Psoas muscle (tissue), 8 donors: ENCODE data around the gene C2CD4A. TPM values are rescaled to one million over a fixed set of nuclear protein-coding genes. Genes with fewer than 3 reads are reported as not detected.

Experiments
- ATAC-seq, 4 donors: fragments of 200-7000 bp; cut with Tn5 transposase; one replicate each; pipeline ENCODE4 v1.9.1; 2020; ENCODE audit warnings: moderate library complexity in 3 of 4, mild to moderate bottlenecking in 2 of 4
- DNase-seq, 2 donors: peaks; one replicate each; pipeline ENCODE4 v3.0.0-alpha.2; 2020
- H3K27ac ChIP-seq: fragments of 200-600 bp; one replicate; pipeline ENCODE4 v1.8.0; 2022
- H3K27me3 ChIP-seq, 3 donors: fragments of 200-600 bp in 1 of 3; one replicate each; pipeline versions ENCODE4 v1.6.1 to v1.8.0; 2013 to 2022; ENCODE audit warnings: low read length in 2 of 3, mild to moderate bottlenecking in 2 of 3, moderate library complexity in 1 of 3; ENCODE audit not compliant: insufficient read depth in 3 of 3
- H3K36me3 ChIP-seq, 2 donors: fragments of 200-600 bp in 1 of 2; one replicate each; pipeline versions ENCODE4 v1.6.1 to v1.8.0; 2013 to 2022; ENCODE audit warnings: low read depth in 1 of 2, mild to moderate bottlenecking in 1 of 2, moderate library complexity in 1 of 2; ENCODE audit not compliant: insufficient read depth in 1 of 2
- H3K4me1 ChIP-seq: fragments of 200-600 bp; one replicate; pipeline ENCODE4 v1.8.0; 2022
- H3K4me3 ChIP-seq: fragments of 200-600 bp; one replicate; pipeline ENCODE4 v1.8.0; 2022; ENCODE audit warnings: mild to moderate bottlenecking
- H3K9me3 ChIP-seq: fragments of 200-600 bp; one replicate; pipeline ENCODE4 v1.8.0; 2022
- WGBS, 3 donors: extraction: QIAGEN DNeasy Blood & Tissue Kit; methylation state at CpG; one replicate each; pipeline versions ENCODE4 v1.1.6 to v1.1.7; 2013; 5-methylcytosine and 5-hydroxymethylcytosine counted together
- intact Hi-C, 2 donors: fragments of 100-400 bp; cut with DNase I; formaldehyde crosslinking; loops; one replicate each; pipeline versions ENCODE4 v1.11.0 to v1.14.2; 2022
- polyA plus RNA-seq, 3 donors: library from polyadenylated mRNA; stranded (reverse); fragments of 200-250 nt; gene quantifications; one replicate each; pipeline ENCODE4 v1.2.3, GENCODE V29; 2013
- total RNA-seq, 4 donors: library from RNA; stranded (reverse); fragmentation: NEBNext Ultra II Directional in 2 of 4; extraction: Animal tissue kit (Norgen Biotek cat#: 25700) in 2 of 4; gene quantifications; one replicate each; pipeline versions ENCODE4 v1.2.1 to v1.2.4, GENCODE V29; 2021 to 2023
- TF ChIP-seq, protein P1 (sequence below): fragments of 200-600 bp; IDR thresholded peaks from one replicate; pipeline ENCODE4 v1.8.0; 2022; ENCODE audit warnings: antibody characterized with exemption
- donor health status: healthy with polysubstance abuse.
- donor health status: DM: no; HTN: no; CAD: no; lungs with moderate emphysema.
- donor health status: Bipolar disorder and iron deficiency.
- donor health status: healthy.
- donor health status: DM: yes; HTN: yes; CAD: no.
- donor health status: DM: no; HTN: no; CAD: no.
- donor health status: DM: no; HTN: no; CAD: no.
- donor health status: DM: yes; HTN: yes; CAD: no.

The C2CD4A gene
- total and polyA plus RNA-seq, 7 donors: 0.04 to 6.7 (median 0.19) TPM

GRCh38 chr15:62059108-62059815, 7.5 kb upstream of the C2CD4A start:
- TF ChIP-seq, protein P1, sequence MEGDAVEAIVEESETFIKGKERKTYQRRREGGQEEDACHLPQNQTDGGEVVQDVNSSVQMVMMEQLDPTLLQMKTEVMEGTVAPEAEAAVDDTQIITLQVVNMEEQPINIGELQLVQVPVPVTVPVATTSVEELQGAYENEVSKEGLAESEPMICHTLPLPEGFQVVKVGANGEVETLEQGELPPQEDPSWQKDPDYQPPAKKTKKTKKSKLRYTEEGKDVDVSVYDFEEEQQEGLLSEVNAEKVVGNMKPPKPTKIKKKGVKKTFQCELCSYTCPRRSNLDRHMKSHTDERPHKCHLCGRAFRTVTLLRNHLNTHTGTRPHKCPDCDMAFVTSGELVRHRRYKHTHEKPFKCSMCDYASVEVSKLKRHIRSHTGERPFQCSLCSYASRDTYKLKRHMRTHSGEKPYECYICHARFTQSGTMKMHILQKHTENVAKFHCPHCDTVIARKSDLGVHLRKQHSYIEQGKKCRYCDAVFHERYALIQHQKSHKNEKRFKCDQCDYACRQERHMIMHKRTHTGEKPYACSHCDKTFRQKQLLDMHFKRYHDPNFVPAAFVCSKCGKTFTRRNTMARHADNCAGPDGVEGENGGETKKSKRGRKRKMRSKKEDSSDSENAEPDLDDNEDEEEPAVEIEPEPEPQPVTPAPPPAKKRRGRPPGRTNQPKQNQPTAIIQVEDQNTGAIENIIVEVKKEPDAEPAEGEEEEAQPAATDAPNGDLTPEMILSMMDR: no peak
- intact Hi-C loops: no loop called here
- Histone ChIP-seq H3K9me3 (no peaks in the 10 kb centered on the region), H3K36me3 (no peaks in the 10 kb centered on the region), H3K27ac (peak overlapping the region; percentile 96), H3K27me3 (no peaks in the 10 kb centered on the region), H3K4me3 (peak overlapping the region; percentile 90), H3K4me1 (peaks cover 4% of the 10 kb centered on the region)
- ATAC-seq (no peak), DNase-seq (no peak)
- 7 to 12% (median 9%) methylated on average over 13 of the region's 13 CpGs for WGBS, 3 donors

DNA sequence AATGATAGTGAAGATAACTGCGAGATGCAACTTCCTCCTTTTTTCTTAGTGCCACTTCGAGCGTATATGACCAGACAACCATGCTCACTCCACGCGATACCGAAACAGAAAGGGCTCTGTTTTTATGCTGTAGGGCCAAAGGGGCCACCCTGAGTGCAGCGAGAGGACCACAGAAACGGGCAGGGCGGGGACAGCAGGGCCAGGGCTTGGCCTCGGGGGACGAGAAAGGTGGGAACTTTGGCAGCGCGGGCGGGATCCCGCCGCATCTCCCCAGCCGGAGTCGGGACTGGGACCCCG, 7.0 kb upstream of the C2CD4A start:
- WGBS, 3 donors: 0% methylated on average over 19 of the region's 19 CpGs
- TF ChIP-seq, protein P1: no peak
- DNase-seq (peak in 1 of 2 donors; percentile 50), ATAC-seq (peak; percentile 46 to 60 (median 55))
- Histone ChIP-seq H3K4me1 (peaks cover 4% of the 10 kb centered on the region), H3K9me3 (no peaks in the 10 kb centered on the region), H3K27me3 (no peaks in the 10 kb centered on the region), H3K36me3 (no peaks in the 10 kb centered on the region), H3K4me3 (peak overlapping the region; percentile 90), H3K27ac (peak overlapping the region; percentile 96)
- intact Hi-C loops: loop anchor here (10.0 kb wide), 1 partner anchor 85 kb away; no protein-coding TSS in a partner anchor

DNA sequence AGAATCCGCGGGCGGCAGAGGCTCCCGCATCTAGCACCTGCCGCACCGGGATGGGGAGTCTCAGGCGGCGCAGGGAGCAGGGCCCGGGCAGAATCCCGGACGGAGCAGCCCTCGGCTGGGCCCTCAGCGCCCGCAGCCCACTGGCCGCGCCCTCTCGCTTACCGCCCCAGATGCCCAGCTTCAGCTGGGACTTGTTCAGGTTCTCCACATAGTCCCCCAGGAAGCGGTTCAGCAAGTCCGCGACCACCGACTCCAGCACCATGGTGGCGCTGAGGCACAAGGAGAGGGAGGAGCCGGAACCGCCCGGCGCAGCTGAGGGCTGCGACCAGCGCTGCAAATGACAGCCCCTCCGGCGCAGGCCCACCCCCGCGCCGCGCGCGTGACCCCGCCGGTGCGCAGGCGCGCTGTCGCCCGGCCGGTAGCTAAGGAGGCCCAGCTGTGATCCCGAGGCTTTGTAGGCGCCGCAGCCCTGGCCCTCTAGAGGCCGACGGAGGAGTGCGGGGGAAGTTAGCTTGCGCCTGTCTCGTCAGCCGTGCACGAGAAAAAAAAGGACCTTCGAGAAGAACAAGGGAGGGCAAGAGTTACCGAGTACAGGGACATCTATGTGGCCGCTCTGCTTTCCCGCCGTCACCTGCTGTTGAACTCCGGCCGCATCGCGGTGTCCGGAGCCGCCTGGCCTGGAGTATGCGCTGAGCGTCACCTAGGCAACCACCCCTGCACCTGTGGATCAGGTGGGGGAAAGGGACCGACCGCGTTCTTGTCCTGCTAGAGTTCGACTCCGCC, 6.5 kb upstream of the C2CD4A start, which contains the start of gene VPS13C:
Gene VPS13C, minus strand, starts transcription at position 335 of the 783 bp plus-strand sequence. Its CDS starts 73 bp downstream, at position 262.
- H3K4me3 ChIP-seq: peak within 1 kb of the TSS; percentile 90
- peak; percentile 94 to 97 for DNase-seq
- H3K27ac ChIP-seq: peak within 1 kb of the TSS; percentile 96
- intact Hi-C loops: loop anchor here (10.0 kb wide), 1 partner anchor 86 kb away; no protein-coding TSS in a partner anchor
- no peaks in the 10 kb centered on the region for H3K9me3 ChIP-seq
- H3K4me1 ChIP-seq: peaks cover 4% of the 10 kb centered on the region
- peak; percentile 98 to 99 (median 99) for ATAC-seq
- 0% methylated on average over 60 to 73 of the region's 73 CpGs for WGBS, 3 donors
- H3K36me3 ChIP-seq: no peaks in the 10 kb centered on the region
- TF ChIP-seq, protein P1: peak; percentile 77
- H3K27me3 ChIP-seq: no peaks in the 10 kb centered on the region

DNA sequence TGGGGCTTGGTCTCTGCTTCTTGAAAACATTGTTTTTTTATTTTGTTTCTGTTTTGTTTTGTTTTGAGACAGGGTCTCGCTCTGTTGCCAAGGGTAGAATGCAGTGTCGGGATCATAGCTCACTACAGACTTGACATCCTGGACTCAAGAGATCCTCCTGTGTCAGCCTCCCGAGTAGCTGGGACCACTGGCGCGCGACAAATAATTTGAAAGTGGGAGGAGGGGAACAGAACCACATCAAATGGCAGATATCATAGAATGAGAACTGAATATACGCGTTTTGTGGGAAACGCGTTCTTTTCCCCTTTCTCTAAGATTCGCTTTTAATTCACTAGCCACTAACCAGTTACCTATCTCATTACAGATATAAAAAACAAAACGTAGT, 5.9 kb upstream of the C2CD4A start:
- peaks cover 4% of the 10 kb centered on the region for H3K4me1 ChIP-seq
- H3K4me3 ChIP-seq: peak overlapping the region; percentile 90
- TF ChIP-seq, protein P1: no peak
- peak in 1 of 4 donors; percentile 24 for ATAC-seq
- no peaks in the 10 kb centered on the region for H3K36me3 ChIP-seq
- H3K9me3 ChIP-seq: no peaks in the 10 kb centered on the region
- DNase-seq: no peak
- peak overlapping the region; percentile 96 for H3K27ac ChIP-seq
- intact Hi-C loops: loop anchor here (10.0 kb wide), 1 partner anchor 86 kb away; no protein-coding TSS in a partner anchor
- WGBS, 3 donors: 5 to 12% (median 8%) methylated on average over 12 of the region's 12 CpGs
- H3K27me3 ChIP-seq: no peaks in the 10 kb centered on the region
